ENCODE results near the gene SCUBE3.

DNA sequence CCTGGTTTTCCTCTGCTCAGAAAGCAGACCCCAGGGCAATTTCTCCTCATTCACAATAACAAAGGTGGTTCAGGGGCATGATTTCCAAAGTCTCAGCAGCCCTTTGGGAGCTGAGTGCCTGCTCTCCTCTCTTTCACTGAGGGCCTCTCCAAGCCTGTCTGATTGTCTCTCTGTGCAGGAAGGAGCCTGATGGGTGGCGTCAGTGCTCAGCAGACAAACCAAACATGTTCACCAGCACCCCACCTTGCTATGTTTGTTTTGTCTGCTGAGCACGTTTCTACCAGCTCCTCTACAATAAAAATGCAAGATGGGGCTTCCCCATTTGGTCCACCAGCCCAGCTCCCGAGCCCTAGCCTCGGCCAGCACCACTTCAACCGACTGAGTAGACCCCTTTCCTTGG lies 47.2 kb upstream of the SCUBE3 start:
- TF ChIP-seq POLR2A (IDR thresholded peaks at IDR 0.05; ENCODE audit: low read length) = no peak
- no peak for TF ChIP-seq GATA1 (IDR thresholded peaks at IDR 0.05; ENCODE audit: low read depth, low read length)
